Cerebellar cortex (tissue), 1 donor: Measurements from ENCODE around the gene ZNF366.
"Not testable (repeated sequence)": the region's sequence is repeated elsewhere in the genome, so short reads cannot be mapped to it uniquely, and the experiment has no call there.

Source experiments
- DNase-seq: peaks from one replicate; pipeline ENCODE4 v3.0.0-alpha.2; 2015; ENCODE audit warnings: low spot score

ZNF366 gene

GRCh38 chr5:72404771-72405170 lies 102.4 kb downstream of the ZNF366 start:
- DNase-seq: not testable (repeated sequence)

- DNase-seq: no peak
These were observed 104.1 kb downstream of the ZNF366 start for GRCh38 chr5:72402959-72403628.

GRCh38 chr5:72402381-72402890 lies 104.8 kb downstream of the ZNF366 start:
- no peak for DNase-seq

- no peak for DNase-seq
These were observed 106.3 kb downstream of the ZNF366 start for GRCh38 chr5:72400950-72401349.

GRCh38 chr5:72397836-72398235 lies 109.4 kb downstream of the ZNF366 start:
- no peak for DNase-seq

- DNase-seq: no peak
These were observed 112.5 kb downstream of the ZNF366 start for GRCh38 chr5:72394688-72395087.

- no peak for DNase-seq
These were observed 114.2 kb downstream of the ZNF366 start for GRCh38 chr5:72393052-72393451.
